Endometrial microvascular endothelial cells (primary cell): Measurements from ENCODE around the gene KRT3. TPM values are rescaled to one million over a fixed set of nuclear protein-coding genes. Genes with fewer than 3 reads are reported as not detected.

Source experiments
- in situ Hi-C: cut with HindIII; loops from 2 replicates; pipeline ENCODE4 v1.10.0; 2017; ENCODE audit warnings: low sequenced_read_pairs, low pct_unique_long_range_greater_than_20kb; ENCODE audit errors: inconsistent ontology term
- total RNA-seq: library from RNA; depleted of rRNA; stranded (reverse); fragments of >200 nt; gene quantifications from one replicate; pipeline ENCODE4 v1.2.3, GENCODE V29; 2015; ENCODE audit errors: inconsistent ontology term

The KRT3 gene
- total RNA-seq, 1 donor from 2014 or later: not detected

GRCh38 chr12:52815676-52816588 is 20.0 kb upstream of the KRT3 start:
- in situ Hi-C loops: no loop called here

GRCh38 chr12:52815161-52815560 is 19.2 kb upstream of the KRT3 start:
- in situ Hi-C loops: no loop called here

- in situ Hi-C loops: no loop called here
These were observed 18.8 kb upstream of the KRT3 start for GRCh38 chr12:52814710-52815155.

- in situ Hi-C loops: no loop called here
These were observed 18.2 kb upstream of the KRT3 start, which contains the start of gene KRT4 for GRCh38 chr12:52813885-52814709. KRT4 (minus strand) TSS chr12:52814116; CDS start chr12:52814058, 58 bp downstream.

GRCh38 chr12:52813203-52813819 is 17.4 kb upstream of the KRT3 start:
- in situ Hi-C loops: no loop called here

GRCh38 chr12:52812749-52813148 is 16.8 kb upstream of the KRT3 start:
- in situ Hi-C loops: no loop called here

GRCh38 chr12:52812073-52812400 is 16.1 kb upstream of the KRT3 start:
- in situ Hi-C loops: no loop called here

GRCh38 chr12:52811191-52812072 is 15.5 kb upstream of the KRT3 start:
- in situ Hi-C loops: no loop called here

GRCh38 chr12:52810554-52810953 is 14.6 kb upstream of the KRT3 start:
- in situ Hi-C loops: no loop called here

GRCh38 chr12:52809166-52809565 is 13.2 kb upstream of the KRT3 start:
- in situ Hi-C loops: no loop called here

GRCh38 chr12:52808573-52809160 is 12.8 kb upstream of the KRT3 start:
- in situ Hi-C loops: no loop called here

GRCh38 chr12:52807544-52808470 is 11.9 kb upstream of the KRT3 start:
- in situ Hi-C loops: no loop called here

GRCh38 chr12:52806821-52807543 is 11.1 kb upstream of the KRT3 start:
- in situ Hi-C loops: no loop called here

- in situ Hi-C loops: no loop called here
These were observed 10.4 kb upstream of the KRT3 start for GRCh38 chr12:52806169-52806811.

- in situ Hi-C loops: no loop called here
These were observed 9.8 kb upstream of the KRT3 start for GRCh38 chr12:52805739-52806138.

GRCh38 chr12:52805000-52805399 is 9.1 kb upstream of the KRT3 start:
- in situ Hi-C loops: no loop called here
